Muscle of leg (tissue), 16 donors: ENCODE data around the gene DSG2. TPM values are rescaled to one million over a fixed set of nuclear protein-coding genes. Genes with fewer than 3 reads are reported as not detected.

Experiments used
- DNase-seq: peaks from one replicate; pipeline ENCODE4 v3.0.0; 2013
- H3K27ac ChIP-seq: one replicate; pipeline ENCODE4 v1.5.1; 2013; ENCODE audit warnings: mild to moderate bottlenecking, low read length, control low read depth
- H3K27me3 ChIP-seq: one replicate; pipeline ENCODE4 v1.6.1; 2013; ENCODE audit warnings: low read length; ENCODE audit not compliant: control insufficient read depth, insufficient read depth
- H3K36me3 ChIP-seq: one replicate; pipeline ENCODE4 v1.6.1; 2013; ENCODE audit warnings: low read length; ENCODE audit not compliant: control insufficient read depth, insufficient read depth
- H3K4me1 ChIP-seq: one replicate; pipeline ENCODE4 v1.6.1; 2013; ENCODE audit warnings: low read length; ENCODE audit not compliant: control insufficient read depth, insufficient read depth
- H3K4me3 ChIP-seq: one replicate; pipeline ENCODE4 v1.5.1; 2013; ENCODE audit warnings: low read length, control low read depth
- H3K9me3 ChIP-seq: replicated peaks from 2 replicates; pipeline ENCODE4 v1.6.1; 2013; ENCODE audit warnings: low read depth, low read length; ENCODE audit not compliant: control insufficient read depth
- WGBS: methylation state at CpG from one replicate; pipeline ENCODE4 v1.1.5; 2013; ENCODE audit warnings: missing lambda C conversion rate; ENCODE audit not compliant: insufficient coverage; 5-methylcytosine and 5-hydroxymethylcytosine counted together
- long read RNA-seq, 11 donors: transcript quantifications; one replicate each; lab custom pipeline, GENCODE V29; 2026
- polyA plus RNA-seq, 8 donors: library from polyadenylated mRNA; unstranded; fragments of 120-200 nt; gene quantifications; one replicate each; pipeline versions ENCODE4 v1.2.1 to v1.2.3, GENCODE V29; 2013; ENCODE audit warnings: inconsistent platforms in 1 of 8, low replicate concordance in 1 of 8; ENCODE audit not compliant: insufficient read length in 8 of 8, insufficient read depth in 1 of 8
- total RNA-seq: library from RNA; stranded (reverse); fragments of 120-200 nt; gene quantifications from one replicate; pipeline ENCODE4 v1.2.4, GENCODE V29; 2013

The DSG2 gene
- total RNA-seq, result 2.3 TPM
- polyA plus RNA-seq, result 10 to 100 TPM in 1 of 8 donors, 1 to 10 TPM in 7; 5.0 to 14.8 (median 8.3) TPM
- long read RNA-seq, donor 1, full-length matches to known transcripts, result 1 of 1 reads
- long read RNA-seq, donor 1, partial matches to known transcripts, result 0 of 1 reads
- long read RNA-seq, donor 1, other reads (novel, unspliced or antisense), result 0 of 1 reads
- long read RNA-seq, donor 2, full-length matches to known transcripts, result 1 of 1 reads
- long read RNA-seq, donor 2, partial matches to known transcripts, result 0 of 1 reads
- long read RNA-seq, donor 2, other reads (novel, unspliced or antisense), result 0 of 1 reads
- long read RNA-seq, donor 3, result 0 reads
- long read RNA-seq, donor 4, full-length matches to known transcripts, result 1 of 1 reads
- long read RNA-seq, donor 4, partial matches to known transcripts, result 0 of 1 reads
- long read RNA-seq, donor 4, other reads (novel, unspliced or antisense), result 0 of 1 reads
- long read RNA-seq, donor 5, full-length matches to known transcripts, result 8 of 8 reads
- long read RNA-seq, donor 5, partial matches to known transcripts, result 0 of 8 reads
- long read RNA-seq, donor 5, other reads (novel, unspliced or antisense), result 0 of 8 reads
- long read RNA-seq, donor 6, full-length matches to known transcripts, result 1 of 1 reads
- long read RNA-seq, donor 6, partial matches to known transcripts, result 0 of 1 reads
- long read RNA-seq, donor 6, other reads (novel, unspliced or antisense), result 0 of 1 reads
- long read RNA-seq, donor 7, full-length matches to known transcripts, result 1 of 1 reads
- long read RNA-seq, donor 7, partial matches to known transcripts, result 0 of 1 reads
- long read RNA-seq, donor 7, other reads (novel, unspliced or antisense), result 0 of 1 reads
- long read RNA-seq, donor 8, partial matches to known transcripts, result 5 of 5 reads
- long read RNA-seq, donor 8, other reads (novel, unspliced or antisense), result 0 of 5 reads
- long read RNA-seq, donor 9, full-length matches to known transcripts, result 1 of 1 reads
- long read RNA-seq, donor 9, partial matches to known transcripts, result 0 of 1 reads
- long read RNA-seq, donor 9, other reads (novel, unspliced or antisense), result 0 of 1 reads
- long read RNA-seq, donor 10, full-length matches to known transcripts, result 1 of 1 reads
- long read RNA-seq, donor 10, partial matches to known transcripts, result 0 of 1 reads
- long read RNA-seq, donor 10, other reads (novel, unspliced or antisense), result 0 of 1 reads
- long read RNA-seq, donor 11, result 0 reads

- WGBS, result under 1% methylated on average over 68 of the region's 79 CpGs
- Histone ChIP-seq H3K27me3 (peaks cover 18% of the 10 kb centered on the region), H3K27ac (no peak within 1 kb of the TSS), H3K36me3 (no peaks in the 10 kb centered on the region), H3K4me1 (peaks cover 7% of the 10 kb centered on the region), H3K9me3 (no peaks in the 10 kb centered on the region), H3K4me3 (peak within 1 kb of the TSS; percentile 72)
- DNase-seq, result peak; percentile 49
Observed at GRCh38 chr18:31497836-31498573, at the start of gene DSG2. DSG2 (plus strand) TSS chr18:31498177; CDS start chr18:31498252, 75 bp downstream.

- Histone ChIP-seq H3K27me3 (no peaks in the 10 kb centered on the region), H3K27ac (no peak overlapping the region), H3K36me3 (no peaks in the 10 kb centered on the region), H3K9me3 (no peaks in the 10 kb centered on the region), H3K4me1 (no peaks in the 10 kb centered on the region), H3K4me3 (no peak overlapping the region)
- DNase-seq, result no peak
Observed at GRCh38 chr18:31450409-31450808, 47.6 kb upstream of the DSG2 start.

- WGBS, result 100% methylated on average over 1 of the region's 1 CpG
- no peak for DNase-seq
- Histone ChIP-seq H3K4me3 (no peak overlapping the region), H3K27ac (no peak overlapping the region), H3K9me3 (no peaks in the 10 kb centered on the region), H3K36me3 (no peaks in the 10 kb centered on the region), H3K27me3 (no peaks in the 10 kb centered on the region), H3K4me1 (no peaks in the 10 kb centered on the region)
Observed at GRCh38 chr18:31451625-31452024, 46.4 kb upstream of the DSG2 start.

- Histone ChIP-seq H3K27me3 (no peaks in the 10 kb centered on the region), H3K4me1 (no peaks in the 10 kb centered on the region), H3K4me3 (no peak overlapping the region), H3K36me3 (no peaks in the 10 kb centered on the region), H3K27ac (no peak overlapping the region), H3K9me3 (no peaks in the 10 kb centered on the region)
- DNase-seq, result no peak
- WGBS, result 40% methylated on average over 1 of the region's 3 CpGs
Observed at GRCh38 chr18:31454066-31454708, 43.8 kb upstream of the DSG2 start.

GRCh38 chr18:31469629-31470028 is 28.3 kb upstream of the DSG2 start:
- no peak for DNase-seq
- no peak overlapping the region for H3K27ac ChIP-seq
- no peaks in the 10 kb centered on the region for H3K27me3 ChIP-seq
- no CpG with 5 or more reads among the region's 1 CpG for WGBS
- no peaks in the 10 kb centered on the region for H3K36me3 ChIP-seq
- no peaks in the 10 kb centered on the region for H3K4me1 ChIP-seq
- H3K4me3 ChIP-seq, result no peak overlapping the region
- no peaks in the 10 kb centered on the region for H3K9me3 ChIP-seq

- Histone ChIP-seq H3K4me1 (no peaks in the 10 kb centered on the region), H3K9me3 (no peaks in the 10 kb centered on the region), H3K36me3 (no peaks in the 10 kb centered on the region), H3K27ac (no peak overlapping the region), H3K27me3 (no peaks in the 10 kb centered on the region), H3K4me3 (no peak overlapping the region)
- DNase-seq, result no peak
- WGBS, result 91% methylated on average over 10 of the region's 10 CpGs
Observed at GRCh38 chr18:31478688-31479087, 19.3 kb upstream of the DSG2 start.

- Histone ChIP-seq H3K27ac (no peak overlapping the region), H3K4me1 (no peaks in the 10 kb centered on the region), H3K4me3 (no peak overlapping the region), H3K27me3 (no peaks in the 10 kb centered on the region), H3K9me3 (no peaks in the 10 kb centered on the region), H3K36me3 (no peaks in the 10 kb centered on the region)
- no peak for DNase-seq
- WGBS, result no CpG with 5 or more reads among the region's 1 CpG
Observed at GRCh38 chr18:31482051-31482450, 15.9 kb upstream of the DSG2 start.

GRCh38 chr18:31483396-31483795 is 14.6 kb upstream of the DSG2 start:
- H3K27ac ChIP-seq, result no peak overlapping the region
- no peaks in the 10 kb centered on the region for H3K9me3 ChIP-seq
- no peak for DNase-seq
- WGBS, result no CpG with 5 or more reads among the region's 2 CpGs
- H3K4me3 ChIP-seq, result no peak overlapping the region
- no peaks in the 10 kb centered on the region for H3K4me1 ChIP-seq
- no peaks in the 10 kb centered on the region for H3K36me3 ChIP-seq
- H3K27me3 ChIP-seq, result no peaks in the 10 kb centered on the region

GRCh38 chr18:31484461-31484860 is 13.5 kb upstream of the DSG2 start:
- no peak for DNase-seq
- Histone ChIP-seq H3K27me3 (no peaks in the 10 kb centered on the region), H3K4me3 (no peak overlapping the region), H3K27ac (no peak overlapping the region), H3K4me1 (no peaks in the 10 kb centered on the region), H3K36me3 (no peaks in the 10 kb centered on the region), H3K9me3 (no peaks in the 10 kb centered on the region)
- WGBS, result no CpG with 5 or more reads among the region's 1 CpG
